Neuron (in vitro differentiated cells): ENCODE measurements around the gene SLC2A8.

Experiments
- H2AFZ ChIP-seq: one replicate; pipeline ENCODE4 v1.6.1; 2013; ENCODE audit warnings: low read depth, mild to moderate bottlenecking, inconsistent platforms, low read length, moderate library complexity
- H3K27me3 ChIP-seq: one replicate; pipeline ENCODE4 v1.6.1; 2013; ENCODE audit warnings: low read length; ENCODE audit not compliant: insufficient read depth
- H3K36me3 ChIP-seq: one replicate; pipeline ENCODE4 v1.6.1; 2013; ENCODE audit warnings: low read length; ENCODE audit not compliant: insufficient read depth
- H3K4me1 ChIP-seq: one replicate; pipeline ENCODE4 v1.6.1; 2013; ENCODE audit warnings: low read length; ENCODE audit not compliant: insufficient read depth
- H3K4me3 ChIP-seq: 2 replicates; pipeline ENCODE4 v1.5.1; 2013; ENCODE audit warnings: mild to moderate bottlenecking, low read length, moderate library complexity
- H3K9me3 ChIP-seq: one replicate; pipeline ENCODE4 v1.6.1; 2013; ENCODE audit warnings: low read length

Gene SLC2A8

DNA sequence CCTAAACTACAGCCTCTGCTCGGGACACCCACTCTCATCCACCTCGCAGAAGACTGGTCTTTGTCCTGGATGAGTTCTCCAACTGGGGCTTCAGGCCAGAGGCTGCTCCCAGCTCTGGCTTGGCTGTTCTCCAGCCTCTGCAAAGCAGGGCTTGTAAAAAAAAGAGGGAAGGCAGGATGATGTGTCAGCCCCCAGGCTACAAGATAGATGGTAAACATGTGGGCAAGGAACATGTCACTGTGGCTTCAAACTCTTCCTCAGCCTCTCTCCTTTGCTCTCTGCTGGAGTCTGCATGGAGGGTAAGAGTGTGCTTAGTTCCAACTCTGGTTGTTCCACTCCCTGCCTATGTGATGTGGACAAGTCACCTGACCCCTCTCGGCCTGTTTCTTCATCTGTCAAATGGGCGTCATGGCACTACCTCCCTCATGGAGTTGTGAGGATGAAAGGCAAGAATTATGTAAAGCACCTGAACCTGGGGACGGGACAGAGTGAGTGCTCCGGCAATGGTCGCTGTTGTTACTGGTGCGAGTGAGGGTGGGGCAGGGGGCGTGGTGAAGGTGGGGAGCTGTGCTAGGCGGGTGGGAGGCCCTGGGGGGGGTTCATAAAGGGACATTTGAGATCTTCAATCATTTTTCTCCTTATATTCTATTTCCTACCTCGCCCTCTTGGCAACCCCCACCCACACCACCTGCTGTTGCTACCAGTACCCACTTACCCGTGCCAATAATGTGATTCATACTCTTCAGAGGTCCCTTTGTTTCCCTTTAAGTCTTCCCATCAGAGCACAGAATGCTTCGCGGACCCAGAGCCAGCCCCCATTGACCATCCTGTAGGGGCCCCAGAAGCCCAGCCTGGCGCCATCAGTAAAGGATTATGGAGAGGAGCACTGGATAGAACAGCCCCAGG is 20.4 kb downstream of the SLC2A8 start:
- peaks cover 3% of the 10 kb centered on the region for H3K4me1 ChIP-seq
- no peak overlapping the region for H2AFZ ChIP-seq
- H3K4me3 ChIP-seq, result no peak overlapping the region
- H3K9me3 ChIP-seq, result no peaks in the 10 kb centered on the region
- H3K36me3 ChIP-seq, result peaks cover 7% of the 10 kb centered on the region
- H3K27me3 ChIP-seq, result no peaks in the 10 kb centered on the region

- Histone ChIP-seq H3K4me1 (peaks cover 10% of the 10 kb centered on the region), H3K36me3 (peaks cover 7% of the 10 kb centered on the region), H3K27me3 (no peaks in the 10 kb centered on the region), H3K9me3 (no peaks in the 10 kb centered on the region), H2AFZ (no peak overlapping the region), H3K4me3 (no peak overlapping the region)
These were observed 21.1 kb downstream of the SLC2A8 start for GRCh38 chr9:127418037-127418471.

- peaks cover 4% of the 10 kb centered on the region for H3K36me3 ChIP-seq
- H3K27me3 ChIP-seq, result no peaks in the 10 kb centered on the region
- no peak overlapping the region for H2AFZ ChIP-seq
- H3K9me3 ChIP-seq, result no peaks in the 10 kb centered on the region
- peaks cover 12% of the 10 kb centered on the region for H3K4me1 ChIP-seq
- no peak overlapping the region for H3K4me3 ChIP-seq
These were observed 22.4 kb downstream of the SLC2A8 start for GRCh38 chr9:127419348-127419747.

- no peaks in the 10 kb centered on the region for H3K9me3 ChIP-seq
- H2AFZ ChIP-seq, result no peak overlapping the region
- H3K27me3 ChIP-seq, result no peaks in the 10 kb centered on the region
- peaks cover 23% of the 10 kb centered on the region for H3K4me1 ChIP-seq
- H3K4me3 ChIP-seq, result no peak overlapping the region
- H3K36me3 ChIP-seq, result peaks cover 4% of the 10 kb centered on the region
These were observed 24.1 kb downstream of the SLC2A8 start for GRCh38 chr9:127421057-127421456.

GRCh38 chr9:127422133-127422782 is 25.3 kb downstream of the SLC2A8 start:
- H3K36me3 ChIP-seq, result peaks cover 8% of the 10 kb centered on the region
- no peaks in the 10 kb centered on the region for H3K9me3 ChIP-seq
- H3K4me3 ChIP-seq, result peak overlapping the region; percentile 83
- H3K27me3 ChIP-seq, result no peaks in the 10 kb centered on the region
- H2AFZ ChIP-seq, result no peak overlapping the region
- peaks cover 24% of the 10 kb centered on the region for H3K4me1 ChIP-seq

- peaks cover 7% of the 10 kb centered on the region for H3K36me3 ChIP-seq
- peaks cover 24% of the 10 kb centered on the region for H3K4me1 ChIP-seq
- no peaks in the 10 kb centered on the region for H3K27me3 ChIP-seq
- peak overlapping the region; percentile 83 for H3K4me3 ChIP-seq
- H3K9me3 ChIP-seq, result no peaks in the 10 kb centered on the region
- no peak overlapping the region for H2AFZ ChIP-seq
These were observed 25.8 kb downstream of the SLC2A8 start for GRCh38 chr9:127422787-127423186.

- Histone ChIP-seq H3K4me3 (peak overlapping the region; percentile 83), H2AFZ (peak overlapping the region; percentile 69), H3K9me3 (no peaks in the 10 kb centered on the region), H3K36me3 (peaks cover 9% of the 10 kb centered on the region), H3K4me1 (peaks cover 24% of the 10 kb centered on the region), H3K27me3 (no peaks in the 10 kb centered on the region)
These were observed 26.5 kb downstream of the SLC2A8 start for GRCh38 chr9:127423476-127423933.

DNA sequence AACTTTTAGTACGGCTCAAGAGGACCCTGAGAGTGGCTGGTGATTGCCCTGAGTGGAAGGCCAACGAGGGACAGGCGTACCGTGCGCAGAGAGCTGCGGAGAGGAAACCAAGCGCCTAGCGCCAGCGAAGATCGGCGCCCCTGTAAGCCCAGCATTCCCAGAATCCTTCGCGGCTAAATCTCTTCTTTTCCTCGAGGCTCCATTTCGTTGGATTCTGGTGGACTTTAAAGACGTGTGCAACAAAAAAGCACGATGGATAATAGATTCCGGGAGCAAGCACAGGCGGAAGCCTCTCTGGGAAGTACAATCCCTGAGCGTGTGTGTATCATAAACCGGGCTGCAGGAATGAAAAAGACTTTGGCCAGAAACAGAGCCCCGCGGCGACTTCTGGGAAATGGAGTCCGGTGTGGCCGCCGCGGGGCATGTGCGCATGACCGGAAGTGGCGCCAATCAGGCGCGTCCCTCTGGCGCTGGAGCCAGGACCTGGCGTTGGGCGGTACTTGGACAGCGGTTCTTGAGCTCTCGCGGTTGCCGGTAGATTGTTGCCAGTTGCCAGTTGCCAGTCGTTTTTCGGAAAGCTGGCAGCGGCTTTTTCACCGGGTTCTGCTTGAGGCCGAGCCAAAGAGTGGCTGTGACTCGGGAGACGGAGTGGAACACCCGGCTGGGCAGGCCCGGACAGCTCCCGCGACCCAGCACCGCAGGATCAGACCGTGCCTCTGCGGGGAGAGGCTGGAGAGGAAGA is 27.1 kb downstream of the SLC2A8 start, which contains the start of gene ZNF79:
Gene ZNF79 (plus strand): TSS at position 449 of the 742 bp plus-strand sequence. CDS start 406 bp downstream, outside the sequence.
- Histone ChIP-seq H2AFZ (peak within 1 kb of the TSS; percentile 69), H3K36me3 (peaks cover 14% of the 10 kb centered on the region), H3K4me3 (peak within 1 kb of the TSS; percentile 83), H3K27me3 (no peaks in the 10 kb centered on the region), H3K4me1 (peaks cover 24% of the 10 kb centered on the region), H3K9me3 (no peaks in the 10 kb centered on the region)

GRCh38 chr9:127424676-127424999 is 27.7 kb downstream of the SLC2A8 start:
- Histone ChIP-seq H3K27me3 (no peaks in the 10 kb centered on the region), H3K4me3 (peak overlapping the region; percentile 83), H3K4me1 (peaks cover 24% of the 10 kb centered on the region), H2AFZ (peak overlapping the region; percentile 69), H3K36me3 (peaks cover 15% of the 10 kb centered on the region), H3K9me3 (no peaks in the 10 kb centered on the region)

DNA sequence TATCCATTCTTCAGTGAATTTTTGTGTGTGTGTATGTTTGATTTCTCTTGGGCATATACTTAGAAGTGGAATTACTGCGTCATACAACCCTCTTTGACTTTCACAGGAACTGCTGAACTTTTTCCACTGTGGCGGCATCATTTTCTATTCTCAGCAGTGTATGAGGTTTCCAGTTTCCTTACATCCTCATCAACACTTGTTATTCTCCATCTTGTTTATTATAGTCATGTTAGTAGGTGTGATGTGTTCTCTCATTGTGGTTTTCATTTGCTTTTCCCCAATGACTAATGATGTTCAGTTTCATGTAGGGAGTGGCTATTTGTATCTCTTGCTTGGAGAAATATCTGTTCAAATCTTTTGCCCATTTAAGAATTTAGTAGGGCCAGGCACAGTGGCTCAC is 29.8 kb downstream of the SLC2A8 start:
- Histone ChIP-seq H2AFZ (no peak overlapping the region), H3K4me1 (peaks cover 24% of the 10 kb centered on the region), H3K36me3 (peaks cover 26% of the 10 kb centered on the region), H3K27me3 (no peaks in the 10 kb centered on the region), H3K9me3 (no peaks in the 10 kb centered on the region), H3K4me3 (no peak overlapping the region)

DNA sequence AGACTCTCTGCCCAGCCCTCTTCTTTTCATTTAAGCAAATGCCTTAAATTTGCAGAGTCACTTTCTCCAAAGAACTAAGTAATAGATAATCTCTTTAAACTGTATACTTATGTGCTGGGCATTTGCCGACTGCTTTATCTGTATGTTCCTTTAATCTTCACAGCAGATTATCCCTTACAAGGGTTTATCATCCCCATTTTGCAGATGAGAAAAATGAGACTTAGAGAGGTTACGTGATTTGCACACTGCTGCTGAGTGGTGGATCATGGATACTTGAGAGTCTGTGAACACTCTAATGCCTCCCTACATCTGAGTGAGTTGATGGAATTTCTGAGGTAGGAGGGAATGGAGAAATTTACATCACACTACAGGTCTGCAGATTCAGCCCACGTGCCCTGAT is 31.4 kb downstream of the SLC2A8 start:
- Histone ChIP-seq H3K36me3 (peaks cover 31% of the 10 kb centered on the region), H3K27me3 (no peaks in the 10 kb centered on the region), H3K9me3 (no peaks in the 10 kb centered on the region), H2AFZ (no peak overlapping the region), H3K4me1 (peaks cover 12% of the 10 kb centered on the region), H3K4me3 (no peak overlapping the region)

DNA sequence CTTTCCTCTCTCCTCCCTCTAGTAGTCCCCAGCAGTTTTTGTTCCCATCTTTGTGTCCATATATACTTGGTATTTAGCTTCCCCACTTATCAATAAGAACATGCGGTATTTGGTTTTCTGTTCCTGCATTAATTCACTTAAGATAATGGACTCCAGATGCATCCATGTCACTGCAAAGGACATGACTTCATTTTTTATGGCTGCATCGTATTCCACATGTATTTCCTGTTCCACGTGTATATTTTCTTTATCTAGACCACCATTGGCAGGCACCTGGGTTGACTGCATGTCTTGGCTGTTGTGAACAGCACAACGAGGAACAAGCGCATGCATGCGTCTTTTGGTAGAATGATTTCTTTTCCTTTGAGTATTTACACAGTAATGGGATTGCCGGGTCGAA is 33.4 kb downstream of the SLC2A8 start:
- Histone ChIP-seq H3K27me3 (no peaks in the 10 kb centered on the region), H2AFZ (no peak overlapping the region), H3K4me1 (peaks cover 6% of the 10 kb centered on the region), H3K4me3 (no peak overlapping the region), H3K9me3 (no peaks in the 10 kb centered on the region), H3K36me3 (peaks cover 51% of the 10 kb centered on the region)
